K562 (cell line): ENCODE results near the gene NR0B2. TPM values are rescaled to one million over a fixed set of nuclear protein-coding genes. Genes with fewer than 3 reads are reported as not detected.

Experiments
- BCL6 ChIP-seq: fragments of 250-450 bp; sonication (Bioruptor Pico); IDR thresholded peaks from 2 replicates; pipeline ENCODE4 v1.4.0; 2020
- CBX1 ChIP-seq: sonication (generic); IDR thresholded peaks from 2 replicates; pipeline ENCODE4 v1.6.1; 2016; ENCODE audit warnings: antibody characterized with exemption, low read depth, mild to moderate bottlenecking
- CBX5 ChIP-seq: IDR thresholded peaks from 2 replicates; pipeline ENCODE4 v1.6.1; 2014; ENCODE audit warnings: low read depth, borderline replicate concordance
- DEAF1 ChIP-seq: fragments of 450-650 bp; formaldehyde crosslinking; IDR thresholded peaks from 2 replicates; pipeline ENCODE4 v1.4.0; 2020; ENCODE audit warnings: mild to moderate bottlenecking, moderate library complexity
- DLX4 ChIP-seq: fragments of 250-450 bp; sonication (Bioruptor Pico); IDR thresholded peaks from 2 replicates; pipeline ENCODE4 v1.6.1; 2021; ENCODE audit warnings: mild to moderate bottlenecking
- E2F8 ChIP-seq: fragments of 450-650 bp; IDR thresholded peaks from 2 replicates; pipeline ENCODE4 v1.7.1; 2018; ENCODE audit warnings: mild to moderate bottlenecking, low read depth; ENCODE audit not compliant: partially characterized antibody
- HDAC6 ChIP-seq: IDR thresholded peaks from 2 replicates; pipeline ENCODE4 v1.6.1; 2012; ENCODE audit warnings: low read depth, mild to moderate bottlenecking, control low read depth, inconsistent platforms, low read length, moderate library complexity
- MITF ChIP-seq: IDR thresholded peaks from 2 replicates; pipeline ENCODE4 v1.6.1; 2014; ENCODE audit warnings: antibody characterized with exemption
- PHB ChIP-seq: fragments of 250-450 bp; sonication (Bioruptor Pico); IDR thresholded peaks from 2 replicates; pipeline ENCODE4 v1.5.0; 2021
- PTTG1 ChIP-seq: fragments of 450-650 bp; IDR thresholded peaks from 2 replicates; pipeline ENCODE4 v1.6.1; 2016; ENCODE audit warnings: low read depth, mild to moderate bottlenecking, missing genetic modification characterization, missing compliant biosample characterization
- SOX6 ChIP-seq: fragments of 450-650 bp; IDR thresholded peaks from 2 replicates; pipeline ENCODE4 v1.6.1; 2014; ENCODE audit warnings: mild to moderate bottlenecking
- TARDBP ChIP-seq: fragments of 450-650 bp; IDR thresholded peaks from 2 replicates; pipeline ENCODE4 v1.6.1; 2016
- TRIM24 ChIP-seq, 2 experiments: fragments of 450-650 bp; IDR thresholded peaks; 2 replicates each; pipeline ENCODE4 v1.6.1; 2016
- ZKSCAN1 ChIP-seq: fragments of 150-350 bp; IDR thresholded peaks from 2 replicates; pipeline ENCODE4 v1.6.1; 2016; ENCODE audit warnings: low read depth, low read length
- ZNF511 ChIP-seq: sonication (generic); formaldehyde crosslinking; IDR thresholded peaks from 2 replicates; pipeline ENCODE4 v1.8.0; 2022; ENCODE audit warnings: mild to moderate bottlenecking, missing genetic modification reagents
- ZSCAN32 ChIP-seq: fragments of 450-650 bp; formaldehyde crosslinking; IDR thresholded peaks from 2 replicates; pipeline ENCODE4 v1.4.0; 2020; ENCODE audit warnings: mild to moderate bottlenecking, moderate library complexity
- polyA plus RNA-seq, 8 experiments: library from polyadenylated mRNA; depleted of rRNA in 4 of 8; stranded (reverse) in 5 of 8; unstranded in 3 of 8; fragments of >200 nt; fragmentation: Nextera tagmentation in 2 of 8; fragmentation: Illumina TruSeq in 1 of 8; extraction: Ambion mirVana in 2 of 8; extraction: Trizol in 1 of 8; gene quantifications; 2 replicates each; pipeline versions ENCODE4 v1.2.1 to v1.2.3, GENCODE V29; 2011 to 2014; ENCODE audit warnings: inconsistent platforms in 1 of 8, missing spikeins in 1 of 8
- total RNA-seq, 7 experiments: library from RNA; depleted of rRNA in 6 of 7; stranded (reverse); fragments of >200 nt in 6 of 7; fragmentation: Illumina TruSeq in 2 of 7; extraction: Trizol in 2 of 7; gene quantifications; 2 replicates each; pipeline versions ENCODE4 v1.2.1 to v1.2.3, GENCODE V29; 2011 to 2021; ENCODE audit warnings: low replicate concordance in 1 of 7

NR0B2 gene
- total and polyA plus RNA-seq, 9 of the 15 experiments (the other 6 are each of a cell fraction or from before 2014, with no cell fraction given) = not detected

- peak; percentile 82 for TF ChIP-seq E2F8
- no peak for TF ChIP-seq BCL6 (CRISPR knock-in tag)
- peak in 1 of 2 experiments; percentile 2; a peak in 1 of 4 replicates for TF ChIP-seq TRIM24 (IDR thresholded peaks at IDR 0.05)
- TF ChIP-seq ZKSCAN1 = no peak
- no peak for TF ChIP-seq TARDBP
- TF ChIP-seq CBX5 = no peak
- TF ChIP-seq SOX6 = no peak
- TF ChIP-seq PHB (CRISPR knock-in tag) = peak; percentile 86; the same call in 1 of the 2 replicates
- peak; percentile 95 for TF ChIP-seq ZNF511 (CRISPR knock-in tag)
- TF ChIP-seq DEAF1 = no peak
- no peak for TF ChIP-seq PTTG1 (tag)
- TF ChIP-seq MITF = peak; percentile 77
- peak; percentile 53; the same call in 1 of the 2 replicates for TF ChIP-seq CBX1
- TF ChIP-seq DLX4 (CRISPR knock-in tag) = no peak
- TF ChIP-seq ZSCAN32 (CRISPR knock-in tag) = no peak
- no peak for TF ChIP-seq HDAC6
Observed at GRCh38 chr1:26921540-26922430, 8.0 kb upstream of the NR0B2 start, which contains the start of gene NUDC (continued).
